Right atrium auricular region (tissue), 2 donors: ENCODE measurements around the gene GLI2. TPM values are rescaled to one million over a fixed set of nuclear protein-coding genes. Genes with fewer than 3 reads are reported as not detected.

Source experiments
- DNase-seq: peaks from one replicate; pipeline ENCODE4 v3.0.0-alpha.2; 2019; ENCODE audit warnings: low spot score
- H3K27ac ChIP-seq, 2 donors: fragments of 200-600 bp; sonication (generic); 1 replicate in 1 of 2; 2 replicates in 1 of 2; pipeline ENCODE4 v1.5.1; 2016 to 2019
- H3K27me3 ChIP-seq, 2 donors: fragments of 200-600 bp; sonication (generic); one replicate each; pipeline versions ENCODE4 v1.5.1 to v1.6.0; 2017 to 2019
- H3K36me3 ChIP-seq: fragments of 200-600 bp; sonication (generic); one replicate; pipeline ENCODE4 v1.5.1; 2016
- H3K4me1 ChIP-seq, 2 donors: fragments of 200-600 bp; sonication (generic); one replicate each; pipeline versions ENCODE4 v1.5.1 to v1.6.0; 2017 to 2019
- H3K4me3 ChIP-seq, 2 donors: fragments of 200-600 bp; sonication (generic); 1 replicate in 1 of 2; 2 replicates in 1 of 2; pipeline ENCODE4 v1.5.1; 2017 to 2019; ENCODE audit warnings: mild to moderate bottlenecking in 1 of 2, moderate library complexity in 1 of 2
- H3K9me3 ChIP-seq, 2 donors: fragments of 200-600 bp; sonication (generic); one replicate each; pipeline ENCODE4 v1.5.1; 2019
- total RNA-seq, 2 donors: library from RNA; depleted of rRNA; stranded (reverse); fragments of >200 nt; gene quantifications; one replicate each; pipeline ENCODE4 v1.1.0, GENCODE V29; 2016
- TF ChIP-seq, protein P1 (sequence below), 2 donors: fragments of 200-600 bp; sonication (generic); IDR thresholded peaks; one replicate each; pipeline ENCODE4 v1.5.1; 2019; ENCODE audit warnings: antibody characterized with exemption in 2 of 2

GLI2 gene
- total RNA-seq, 2 donors from 2014 or later = 1.5 to 3.5 TPM

DNA sequence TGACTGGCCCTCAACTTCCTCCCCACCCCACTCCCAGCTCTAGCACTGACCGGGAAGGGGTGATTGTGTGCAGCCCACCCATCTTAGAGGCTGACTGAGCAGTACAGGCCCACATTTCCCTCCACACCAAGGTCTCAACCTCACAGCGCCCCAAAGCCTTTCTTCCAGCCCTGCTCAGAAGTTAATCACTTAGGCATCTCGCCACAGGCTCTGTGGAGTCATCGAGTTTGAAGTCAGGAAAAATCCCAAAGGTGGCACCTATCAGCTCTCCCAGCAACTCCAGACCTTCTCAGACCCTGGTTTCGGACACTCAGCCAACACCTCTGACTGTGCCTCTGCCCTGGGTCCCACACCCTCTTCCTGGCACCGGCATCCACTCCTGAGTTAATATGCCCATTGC, 43.0 kb upstream of the GLI2 start:
- peaks cover 0 to 2% of the 10 kb centered on the region in 2 donors for H3K27me3 ChIP-seq
- no peaks in the 10 kb centered on the region for H3K36me3 ChIP-seq
- H3K4me1 ChIP-seq = no peaks in the 10 kb centered on the region
- TF ChIP-seq, protein P1, sequence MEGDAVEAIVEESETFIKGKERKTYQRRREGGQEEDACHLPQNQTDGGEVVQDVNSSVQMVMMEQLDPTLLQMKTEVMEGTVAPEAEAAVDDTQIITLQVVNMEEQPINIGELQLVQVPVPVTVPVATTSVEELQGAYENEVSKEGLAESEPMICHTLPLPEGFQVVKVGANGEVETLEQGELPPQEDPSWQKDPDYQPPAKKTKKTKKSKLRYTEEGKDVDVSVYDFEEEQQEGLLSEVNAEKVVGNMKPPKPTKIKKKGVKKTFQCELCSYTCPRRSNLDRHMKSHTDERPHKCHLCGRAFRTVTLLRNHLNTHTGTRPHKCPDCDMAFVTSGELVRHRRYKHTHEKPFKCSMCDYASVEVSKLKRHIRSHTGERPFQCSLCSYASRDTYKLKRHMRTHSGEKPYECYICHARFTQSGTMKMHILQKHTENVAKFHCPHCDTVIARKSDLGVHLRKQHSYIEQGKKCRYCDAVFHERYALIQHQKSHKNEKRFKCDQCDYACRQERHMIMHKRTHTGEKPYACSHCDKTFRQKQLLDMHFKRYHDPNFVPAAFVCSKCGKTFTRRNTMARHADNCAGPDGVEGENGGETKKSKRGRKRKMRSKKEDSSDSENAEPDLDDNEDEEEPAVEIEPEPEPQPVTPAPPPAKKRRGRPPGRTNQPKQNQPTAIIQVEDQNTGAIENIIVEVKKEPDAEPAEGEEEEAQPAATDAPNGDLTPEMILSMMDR (IDR thresholded peaks at IDR 0.05) = no peak
- H3K27ac ChIP-seq = no peak overlapping the region
- H3K9me3 ChIP-seq = no peaks in the 10 kb centered on the region
- no peak overlapping the region for H3K4me3 ChIP-seq
- DNase-seq = no peak

DNA sequence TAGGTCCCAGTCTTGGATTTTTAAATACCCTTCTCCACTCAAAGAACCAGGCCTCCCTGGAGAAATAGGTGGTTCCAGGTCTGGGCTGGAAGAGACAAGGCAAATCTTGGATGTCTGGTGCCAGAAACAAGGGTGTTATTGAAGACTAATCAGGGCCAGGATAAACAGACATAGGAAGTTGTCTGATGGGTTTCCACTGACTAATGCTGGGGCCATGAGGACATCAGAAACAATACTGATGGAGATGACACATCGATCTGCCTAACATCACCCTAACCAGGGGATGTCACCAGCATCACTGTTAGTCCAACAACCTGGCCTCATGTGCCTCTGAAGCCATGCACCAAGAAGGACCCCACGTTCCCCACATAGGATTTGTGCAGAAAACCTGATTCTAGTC, 42.5 kb upstream of the GLI2 start:
- Histone ChIP-seq H3K27me3 (peaks cover 0 to 2% of the 10 kb centered on the region in 2 donors), H3K4me1 (no peaks in the 10 kb centered on the region), H3K4me3 (no peak overlapping the region), H3K9me3 (no peaks in the 10 kb centered on the region), H3K36me3 (no peaks in the 10 kb centered on the region), H3K27ac (no peak overlapping the region)
- TF ChIP-seq, protein P1 (IDR thresholded peaks at IDR 0.05) = no peak
- no peak for DNase-seq

DNA sequence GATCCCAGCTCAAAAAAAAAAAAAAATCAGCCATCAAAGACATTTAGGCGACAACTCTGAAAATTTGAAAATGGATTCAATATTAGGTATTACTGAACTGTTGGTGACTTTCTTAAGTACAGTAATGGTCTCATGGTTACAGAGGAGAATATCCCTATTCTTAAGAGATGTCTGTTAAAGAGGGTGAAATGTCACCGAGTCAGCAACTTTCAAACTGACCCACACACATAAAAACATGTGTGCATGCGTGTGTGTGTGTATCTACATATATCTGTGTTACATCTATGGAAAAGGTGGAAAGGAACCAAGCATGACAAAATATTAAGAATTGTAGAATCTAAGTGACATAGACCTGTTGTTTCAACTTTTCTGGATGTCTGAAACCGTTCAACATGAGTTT, 41.6 kb upstream of the GLI2 start:
- Histone ChIP-seq H3K27me3 (peaks cover 0 to 2% of the 10 kb centered on the region in 2 donors), H3K4me1 (no peaks in the 10 kb centered on the region), H3K36me3 (no peaks in the 10 kb centered on the region), H3K4me3 (no peak overlapping the region), H3K9me3 (no peaks in the 10 kb centered on the region), H3K27ac (no peak overlapping the region)
- TF ChIP-seq, protein P1 (IDR thresholded peaks at IDR 0.05) = no peak
- no peak for DNase-seq

DNA sequence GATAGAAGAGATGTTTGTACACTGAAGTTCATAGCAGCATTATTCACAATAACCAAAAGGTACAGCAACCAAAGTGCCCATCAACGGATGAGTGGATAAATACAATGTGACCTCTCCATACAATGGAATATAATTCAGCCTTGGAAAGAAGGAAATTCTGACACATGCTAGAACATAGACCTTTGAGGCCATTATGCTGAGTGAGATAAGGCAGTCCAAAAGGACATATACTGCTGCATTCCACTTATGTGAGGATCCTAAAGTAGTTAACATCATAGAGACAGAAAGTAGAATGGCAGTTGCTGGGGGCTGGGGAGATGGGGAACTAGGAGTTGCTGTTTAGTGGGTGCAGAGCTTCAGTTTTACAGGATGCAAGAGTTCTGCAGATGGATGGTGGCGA, 38.2 kb upstream of the GLI2 start:
- TF ChIP-seq, protein P1 (IDR thresholded peaks at IDR 0.05) = no peak
- no peaks in the 10 kb centered on the region for H3K36me3 ChIP-seq
- peaks cover 0 to 2% of the 10 kb centered on the region in 2 donors for H3K27me3 ChIP-seq
- H3K27ac ChIP-seq = no peak overlapping the region
- H3K9me3 ChIP-seq = no peaks in the 10 kb centered on the region
- H3K4me3 ChIP-seq = no peak overlapping the region
- DNase-seq = no peak
- no peaks in the 10 kb centered on the region for H3K4me1 ChIP-seq

DNA sequence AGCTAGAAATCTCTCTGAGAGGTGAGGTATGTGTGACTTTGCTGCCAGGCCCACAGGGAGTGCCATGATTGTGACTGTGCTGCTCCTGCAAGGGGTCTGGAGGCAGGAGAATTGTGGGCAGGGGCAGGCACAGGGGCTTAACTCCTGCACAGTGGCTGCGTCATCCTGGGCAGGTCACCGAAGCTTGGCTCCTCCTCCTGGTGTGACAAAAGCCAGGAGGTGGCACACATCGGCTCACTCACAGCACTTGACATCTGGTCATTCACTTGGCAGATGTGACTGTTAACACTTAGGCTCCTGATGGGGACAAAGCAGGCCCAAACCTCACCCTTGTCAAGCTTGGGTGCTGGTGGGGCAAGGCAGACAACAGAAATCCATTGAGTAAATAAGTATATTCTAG, 36.4 kb upstream of the GLI2 start:
- Histone ChIP-seq H3K4me3 (no peak overlapping the region), H3K27me3 (peaks cover 0 to 2% of the 10 kb centered on the region in 2 donors)

DNA sequence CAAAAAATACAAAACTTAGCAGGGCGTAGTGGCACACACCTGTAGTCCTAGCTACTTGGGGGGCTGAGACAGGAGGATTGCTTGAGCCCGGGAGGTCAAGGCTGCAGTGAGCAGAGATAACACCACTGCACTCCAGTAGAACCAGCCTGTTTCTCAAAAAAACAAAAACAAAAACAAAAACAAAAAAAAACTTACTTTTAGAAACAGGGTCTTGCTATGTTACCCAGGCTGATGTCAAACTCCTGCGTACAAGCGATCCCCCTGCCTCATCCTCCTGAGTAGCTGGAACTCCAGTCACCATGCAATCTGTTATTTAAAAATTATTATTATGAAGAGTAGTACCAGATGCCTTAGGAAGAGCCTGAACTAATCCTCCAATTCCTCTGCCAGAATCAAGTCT, 35.0 kb upstream of the GLI2 start:
- Histone ChIP-seq H3K27me3 (no peaks in the 10 kb centered on the region), H3K36me3 (no peaks in the 10 kb centered on the region), H3K9me3 (no peaks in the 10 kb centered on the region), H3K4me3 (no peak overlapping the region), H3K27ac (no peak overlapping the region), H3K4me1 (no peaks in the 10 kb centered on the region)
- TF ChIP-seq, protein P1 (IDR thresholded peaks at IDR 0.05) = no peak
- DNase-seq = no peak

More for the DNA sequence above, 36.4 kb upstream of the GLI2 start:
- Histone ChIP-seq H3K9me3 (no peaks in the 10 kb centered on the region), H3K4me1 (no peaks in the 10 kb centered on the region), H3K27ac (no peak overlapping the region), H3K36me3 (no peaks in the 10 kb centered on the region)
- no peak for DNase-seq
- TF ChIP-seq, protein P1 (IDR thresholded peaks at IDR 0.05) = no peak
